Vagina (tissue), 2 donors: ENCODE measurements around the gene ANKRD2. TPM values are rescaled to one million over a fixed set of nuclear protein-coding genes. Genes with fewer than 3 reads are reported as not detected.

ENCODE experiments used
- DNase-seq, 2 donors: peaks; one replicate each; pipeline ENCODE4 v3.0.0-alpha.2; 2017; ENCODE audit errors: extremely low spot score in 2 of 2
- H3K27ac ChIP-seq: fragments of 200-600 bp; sonication (generic); one replicate; pipeline ENCODE4 v1.5.1; 2019
- H3K27me3 ChIP-seq: fragments of 200-600 bp; sonication (generic); one replicate; pipeline ENCODE4 v1.5.1; 2019
- H3K36me3 ChIP-seq, 2 donors: fragments of 200-600 bp; sonication (generic); one replicate each; pipeline ENCODE4 v1.5.1; 2017 to 2019
- H3K4me1 ChIP-seq: fragments of 200-600 bp; sonication (generic); one replicate; pipeline ENCODE4 v1.5.1; 2019
- H3K4me3 ChIP-seq, 2 donors: fragments of 200-600 bp; sonication (generic); 1 replicate in 1 of 2; 2 replicates in 1 of 2; pipeline ENCODE4 v1.5.1; 2016 to 2019
- H3K9me3 ChIP-seq: fragments of 200-600 bp; sonication (generic); one replicate; pipeline ENCODE4 v1.5.1; 2019
- POLR2A ChIP-seq, 2 donors: fragments of 450-650 bp; IDR thresholded peaks; one replicate each; pipeline ENCODE4 v1.6.1; 2017; ENCODE audit warnings: antibody characterized with exemption in 2 of 2, mild to moderate bottlenecking in 2 of 2, moderate library complexity in 2 of 2
- POLR2AphosphoS5 ChIP-seq, 2 donors: sonication (generic); formaldehyde crosslinking; IDR thresholded peaks; one replicate each; pipeline ENCODE4 v1.9.0; 2017; ENCODE audit warnings: antibody characterized with exemption in 2 of 2, mild to moderate bottlenecking in 2 of 2, low read depth in 1 of 2; ENCODE audit not compliant: insufficient read depth in 1 of 2
- intact Hi-C: fragments of 100-400 bp; cut with DNase I; formaldehyde crosslinking; loops from one replicate; pipeline ENCODE4 v1.15.1; 2023
- total RNA-seq: library from RNA; depleted of rRNA; stranded (reverse); fragments of >200 nt; gene quantifications from one replicate; pipeline ENCODE4 v1.2.3, GENCODE V29; 2016
- TF ChIP-seq, protein P1 (sequence below), 3 experiments: fragments of 450-650 bp in 2 of 3; fragments of 200-600 bp in 1 of 3; sonication (generic) in 1 of 3; IDR thresholded peaks; one replicate each; pipeline ENCODE4 v1.5.1; 2017 to 2019; ENCODE audit warnings: antibody characterized with exemption in 3 of 3, mild to moderate bottlenecking in 2 of 3, moderate library complexity in 2 of 3

The ANKRD2 gene
- total RNA-seq, 1 donor from 2014 or later = not detected

GRCh38 chr10:97547271-97547600, 25.3 kb upstream of the ANKRD2 start:
- TF ChIP-seq, protein P1, sequence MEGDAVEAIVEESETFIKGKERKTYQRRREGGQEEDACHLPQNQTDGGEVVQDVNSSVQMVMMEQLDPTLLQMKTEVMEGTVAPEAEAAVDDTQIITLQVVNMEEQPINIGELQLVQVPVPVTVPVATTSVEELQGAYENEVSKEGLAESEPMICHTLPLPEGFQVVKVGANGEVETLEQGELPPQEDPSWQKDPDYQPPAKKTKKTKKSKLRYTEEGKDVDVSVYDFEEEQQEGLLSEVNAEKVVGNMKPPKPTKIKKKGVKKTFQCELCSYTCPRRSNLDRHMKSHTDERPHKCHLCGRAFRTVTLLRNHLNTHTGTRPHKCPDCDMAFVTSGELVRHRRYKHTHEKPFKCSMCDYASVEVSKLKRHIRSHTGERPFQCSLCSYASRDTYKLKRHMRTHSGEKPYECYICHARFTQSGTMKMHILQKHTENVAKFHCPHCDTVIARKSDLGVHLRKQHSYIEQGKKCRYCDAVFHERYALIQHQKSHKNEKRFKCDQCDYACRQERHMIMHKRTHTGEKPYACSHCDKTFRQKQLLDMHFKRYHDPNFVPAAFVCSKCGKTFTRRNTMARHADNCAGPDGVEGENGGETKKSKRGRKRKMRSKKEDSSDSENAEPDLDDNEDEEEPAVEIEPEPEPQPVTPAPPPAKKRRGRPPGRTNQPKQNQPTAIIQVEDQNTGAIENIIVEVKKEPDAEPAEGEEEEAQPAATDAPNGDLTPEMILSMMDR (IDR thresholded peaks at IDR 0.05) = no peak
- TF ChIP-seq POLR2A (IDR thresholded peaks at IDR 0.05) = no peak
- TF ChIP-seq POLR2AphosphoS5 (IDR thresholded peaks at IDR 0.05; ENCODE audit: insufficient read depth in 1 of 2, low read depth in 1 of 2) = no peak
- intact Hi-C loops = no loop called here
- no peaks in the 10 kb centered on the region for H3K36me3 ChIP-seq
- H3K9me3 ChIP-seq = no peaks in the 10 kb centered on the region
- no peak for DNase-seq
- no peaks in the 10 kb centered on the region for H3K27me3 ChIP-seq
- no peak overlapping the region for H3K27ac ChIP-seq
- H3K4me3 ChIP-seq = no peak overlapping the region
- H3K4me1 ChIP-seq = peaks cover 51% of the 10 kb centered on the region

GRCh38 chr10:97547962-97548361, 24.6 kb upstream of the ANKRD2 start:
- DNase-seq = no peak
- Histone ChIP-seq H3K4me3 (no peak overlapping the region), H3K4me1 (peaks cover 44% of the 10 kb centered on the region), H3K36me3 (no peaks in the 10 kb centered on the region), H3K27me3 (no peaks in the 10 kb centered on the region), H3K27ac (no peak overlapping the region), H3K9me3 (no peaks in the 10 kb centered on the region)
- TF ChIP-seq POLR2A (IDR thresholded peaks at IDR 0.05) (no peak), POLR2AphosphoS5 (IDR thresholded peaks at IDR 0.05; ENCODE audit: insufficient read depth in 1 of 2, low read depth in 1 of 2) (no peak)
- TF ChIP-seq, protein P1 (IDR thresholded peaks at IDR 0.05) = no peak
- intact Hi-C loops = no loop called here

- H3K36me3 ChIP-seq = no peaks in the 10 kb centered on the region
- no peak for DNase-seq
- H3K4me1 ChIP-seq = peaks cover 44% of the 10 kb centered on the region
- intact Hi-C loops = no loop called here
- no peaks in the 10 kb centered on the region for H3K27me3 ChIP-seq
- H3K9me3 ChIP-seq = no peaks in the 10 kb centered on the region
- no peak for TF ChIP-seq POLR2AphosphoS5 (IDR thresholded peaks at IDR 0.05; ENCODE audit: insufficient read depth in 1 of 2, low read depth in 1 of 2)
- TF ChIP-seq POLR2A (IDR thresholded peaks at IDR 0.05) = no peak
- TF ChIP-seq, protein P1 (IDR thresholded peaks at IDR 0.05) = no peak
- H3K4me3 ChIP-seq = no peak overlapping the region
- peak overlapping the region; percentile 77 for H3K27ac ChIP-seq
Measured at GRCh38 chr10:97548828-97549455, 23.6 kb upstream of the ANKRD2 start.

GRCh38 chr10:97549587-97550322, 22.8 kb upstream of the ANKRD2 start:
- no peaks in the 10 kb centered on the region for H3K36me3 ChIP-seq
- intact Hi-C loops = no loop called here
- no peak for DNase-seq
- H3K9me3 ChIP-seq = no peaks in the 10 kb centered on the region
- H3K27ac ChIP-seq = peak overlapping the region; percentile 77
- TF ChIP-seq POLR2A (IDR thresholded peaks at IDR 0.05) (no peak), POLR2AphosphoS5 (IDR thresholded peaks at IDR 0.05; ENCODE audit: insufficient read depth in 1 of 2, low read depth in 1 of 2) (peak in 1 of 2 donors; percentile 28)
- TF ChIP-seq, protein P1 (IDR thresholded peaks at IDR 0.05) = no peak
- H3K27me3 ChIP-seq = no peaks in the 10 kb centered on the region
- H3K4me1 ChIP-seq = peaks cover 39% of the 10 kb centered on the region
- no peak overlapping the region for H3K4me3 ChIP-seq
